NCI-H2171 treated with DMSO at 0.1 percent for 48 hours (cell line): ENCODE measurements around the gene TMEM132D.

Experiments used
- DNase-seq: peaks from one replicate; lab custom pipeline; 2025; lab: John Stamatoyannopoulos, UW

TMEM132D gene

GRCh38 chr12:129825316-129825715, 78.5 kb downstream of the TMEM132D start:
- DNase-seq = no peak

GRCh38 chr12:129821964-129822363, 81.9 kb downstream of the TMEM132D start:
- no peak for DNase-seq

DNA sequence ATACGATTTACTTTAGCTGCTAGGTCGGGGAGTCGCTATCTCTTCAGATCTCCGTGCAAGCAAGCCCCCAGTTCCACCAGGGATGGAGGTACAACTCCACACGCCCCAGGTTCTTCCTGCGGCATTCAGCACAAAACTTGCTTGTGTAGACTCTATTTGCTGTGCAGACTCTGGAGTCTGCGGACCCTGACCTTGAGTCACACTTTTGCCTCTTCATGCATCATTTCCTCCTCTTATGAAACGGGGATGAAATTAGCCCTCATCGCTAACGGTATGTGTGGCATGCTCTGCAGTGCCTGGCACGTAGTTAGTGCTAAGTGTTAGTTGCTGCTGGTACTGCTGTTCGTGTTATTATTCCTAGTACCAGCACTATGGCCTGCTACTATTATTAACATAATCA, 84.4 kb downstream of the TMEM132D start:
- DNase-seq = no peak

DNA sequence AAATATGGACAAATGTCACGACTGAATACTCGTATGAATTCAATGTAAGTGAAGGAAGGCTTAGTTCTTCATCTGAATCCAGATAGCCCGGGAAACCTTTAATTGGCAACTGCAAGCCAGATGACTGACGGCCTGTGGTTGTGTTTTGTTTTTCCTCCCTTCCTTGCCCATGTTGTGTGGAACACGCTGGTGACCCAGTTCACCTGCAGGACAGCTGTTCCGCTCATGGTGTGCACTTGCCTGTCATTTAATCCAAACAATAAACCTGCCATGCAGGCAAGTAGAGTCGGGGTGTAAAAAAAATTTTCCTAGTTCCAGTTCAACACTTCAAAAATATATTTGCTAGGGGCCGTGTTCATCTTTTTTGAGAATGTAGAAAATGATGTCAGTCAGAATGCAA, 88.0 kb downstream of the TMEM132D start:
- no peak for DNase-seq

- no peak for DNase-seq
These were observed 91.9 kb downstream of the TMEM132D start for GRCh38 chr12:129811963-129812362.

- no peak for DNase-seq
These were observed 96.7 kb downstream of the TMEM132D start for GRCh38 chr12:129807136-129807535.

DNA sequence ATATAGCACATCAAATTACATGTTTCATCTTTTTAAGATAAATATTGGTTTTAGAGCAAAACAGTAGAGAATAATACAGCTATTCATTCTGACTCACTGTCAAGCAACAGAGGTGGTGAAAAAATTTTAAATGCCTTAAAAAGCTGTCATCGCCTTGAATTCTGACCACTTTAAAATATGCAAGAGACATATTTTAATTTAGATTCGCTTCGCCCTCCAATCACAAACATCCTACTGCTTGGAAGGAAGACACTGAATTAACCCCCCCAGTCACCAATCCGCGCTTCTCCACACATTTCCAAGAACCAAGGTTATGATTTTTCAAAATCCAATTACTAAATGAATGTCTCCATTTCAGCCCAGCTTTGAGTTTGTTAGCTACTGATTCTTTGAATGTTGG, 112.4 kb downstream of the TMEM132D start:
- no peak for DNase-seq

DNA sequence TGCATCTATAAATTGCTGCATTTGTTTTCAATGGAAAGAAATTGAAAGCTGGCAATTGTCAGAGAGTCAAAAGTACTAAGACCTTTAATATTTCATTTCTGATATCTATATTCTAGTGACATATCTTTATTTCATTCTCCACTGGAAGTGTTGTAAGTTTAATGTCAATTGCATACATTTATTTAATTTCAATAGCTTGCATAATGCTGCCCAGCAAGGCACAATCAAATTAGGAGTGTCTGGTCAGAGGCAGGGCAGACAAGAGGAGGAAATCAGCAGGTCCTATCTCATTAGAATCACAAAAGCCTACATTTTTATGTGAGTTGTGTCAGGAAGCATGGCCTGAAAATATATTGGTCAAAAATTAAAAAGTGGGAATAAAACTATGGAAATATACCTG, 112.9 kb downstream of the TMEM132D start:
- DNase-seq = no peak

- no peak for DNase-seq
These were observed 113.5 kb downstream of the TMEM132D start for GRCh38 chr12:129790331-129790730.

GRCh38 chr12:129789921-129790320, 113.9 kb downstream of the TMEM132D start:
- no peak for DNase-seq

- DNase-seq = no peak
These were observed 115.2 kb downstream of the TMEM132D start for GRCh38 chr12:129788506-129789084.

GRCh38 chr12:129779989-129780388, 123.8 kb downstream of the TMEM132D start:
- no peak for DNase-seq

DNA sequence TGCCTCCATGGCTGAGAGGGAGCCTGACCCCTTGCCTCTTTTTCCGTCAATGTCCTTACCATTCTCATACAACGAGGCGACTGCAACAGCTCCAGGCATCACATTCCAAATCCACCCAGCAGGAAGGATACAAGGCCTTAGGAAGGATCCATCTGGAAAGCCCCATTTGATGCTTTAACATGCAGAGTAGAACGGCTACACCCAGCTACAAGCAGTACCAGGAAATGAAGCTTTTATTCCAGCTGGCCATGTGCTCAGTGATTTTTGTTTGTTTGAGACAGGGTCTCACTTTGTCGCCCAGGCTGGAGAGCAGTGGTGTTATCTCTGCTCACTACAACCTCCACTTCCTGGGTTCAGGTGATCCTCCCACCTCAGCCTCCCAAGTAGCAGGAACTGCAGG, 124.8 kb downstream of the TMEM132D start:
- DNase-seq = no peak

GRCh38 chr12:129776977-129777667, 126.7 kb downstream of the TMEM132D start:
- no peak for DNase-seq

- no peak for DNase-seq
These were observed 131.0 kb downstream of the TMEM132D start for GRCh38 chr12:129772501-129773493.

- no peak for DNase-seq
These were observed 132.6 kb downstream of the TMEM132D start for GRCh38 chr12:129771238-129771637.

- DNase-seq = no peak
These were observed 138.1 kb downstream of the TMEM132D start for GRCh38 chr12:129765719-129766118.

DNA sequence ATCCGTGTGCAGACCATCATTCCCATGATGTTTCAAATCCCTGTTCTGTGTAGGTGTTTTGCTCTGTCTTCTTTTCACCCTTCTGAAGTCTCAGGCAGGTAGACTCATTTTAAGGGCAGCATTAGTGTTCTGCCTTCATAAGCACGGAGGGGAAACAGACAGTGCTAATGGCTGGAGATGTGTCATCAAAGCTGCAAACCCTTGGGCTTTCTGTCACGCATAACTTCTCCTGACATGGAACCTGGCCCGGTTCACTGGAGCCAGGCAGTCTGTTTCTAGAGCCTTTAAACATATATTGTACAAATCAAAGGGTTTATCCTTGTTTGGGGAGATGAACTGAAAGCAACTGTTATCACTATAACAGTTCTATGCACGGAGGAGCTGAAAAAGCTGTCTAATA, 141.4 kb downstream of the TMEM132D start:
- no peak for DNase-seq

GRCh38 chr12:129753586-129753985, 150.2 kb downstream of the TMEM132D start:
- no peak for DNase-seq

DNA sequence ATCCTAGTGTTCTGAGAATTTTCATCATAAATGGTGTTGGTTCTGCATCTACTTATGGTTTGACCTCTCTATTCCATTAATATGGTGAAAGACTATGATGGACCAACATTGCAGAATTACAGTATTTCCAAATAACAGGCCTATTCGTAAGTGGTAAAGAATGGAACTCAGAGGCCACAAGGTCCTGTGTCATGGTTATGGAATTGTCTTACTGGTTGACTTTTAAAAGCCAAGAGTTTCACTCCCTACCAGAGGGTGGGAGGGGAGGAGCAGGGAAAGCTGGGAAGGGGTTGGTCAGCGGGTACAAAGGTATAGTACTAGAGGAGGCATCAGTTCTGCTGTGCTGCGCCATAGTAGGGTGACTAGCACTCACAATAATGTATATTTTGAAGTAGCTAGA, 153.4 kb downstream of the TMEM132D start:
- DNase-seq = no peak

- no peak for DNase-seq
These were observed 157.5 kb downstream of the TMEM132D start for GRCh38 chr12:129746318-129746717.

- DNase-seq = no peak
These were observed 174.7 kb downstream of the TMEM132D start for GRCh38 chr12:129729170-129729569.

DNA sequence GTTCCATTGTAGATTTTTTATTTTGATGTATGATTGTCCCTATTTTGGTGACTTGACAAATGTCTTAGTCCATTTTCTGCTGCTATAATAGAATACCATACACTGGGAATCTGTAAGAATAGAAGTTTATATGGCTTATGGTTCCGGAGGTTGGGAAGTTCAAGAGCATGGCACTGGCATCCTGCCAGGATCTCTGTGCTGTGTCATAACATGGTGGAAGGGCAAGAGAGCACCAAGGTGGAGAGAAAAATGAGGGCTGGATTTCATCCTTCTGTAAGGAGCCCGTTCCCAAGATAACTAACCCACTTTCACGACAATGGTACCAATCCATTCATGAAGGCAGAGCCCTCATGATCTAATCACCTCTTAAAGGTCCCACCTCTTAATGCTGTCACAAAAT, 176.7 kb downstream of the TMEM132D start:
- no peak for DNase-seq
